Activated CD8-positive, alpha-beta memory T cell treated with anti-CD3 and anti-CD28 coated beads, Interleukin-2, amount 10 ng/mL, durations not matched to agents 7 days and 5 days (primary cell): ENCODE measurements around the gene IFITM2. TPM values are rescaled to one million over a fixed set of nuclear protein-coding genes. Genes with fewer than 3 reads are reported as not detected.
"Not testable (repeated sequence)": the region's sequence is repeated elsewhere in the genome, so short reads cannot be mapped to it uniquely, and the experiment has no call there.

Experiments used
- ATAC-seq: fragments of 150-1000 bp; cut with Tn5 transposase; one replicate; pipeline ENCODE4 v1.10.0; 2021; ENCODE audit warnings: moderate library complexity
- CTCF ChIA-PET: fragments of 350-600 bp; sonication (Branson Sonifier 250); formaldehyde crosslinking; loops from one replicate; lab custom pipeline; 2021; ENCODE audit warnings: antibody characterized with exemption; lab: Charles Lee
- DNase-seq: peaks from one replicate; pipeline ENCODE4 v3.0.0-alpha.2; 2020
- H3K27ac Mint-ChIP-seq: one replicate; pipeline ENCODE4 v1.8.0; 2021; ENCODE audit warnings: mild to moderate bottlenecking, mixed read lengths
- H3K27me3 Mint-ChIP-seq: one replicate; pipeline ENCODE4 v1.8.0; 2021; ENCODE audit warnings: mixed read lengths
- H3K36me3 Mint-ChIP-seq: one replicate; pipeline ENCODE4 v1.8.0; 2021; ENCODE audit warnings: mild to moderate bottlenecking, mixed read lengths
- H3K4me1 Mint-ChIP-seq: one replicate; pipeline ENCODE4 v1.8.0; 2021; ENCODE audit warnings: mixed read lengths
- H3K4me3 Mint-ChIP-seq: one replicate; pipeline ENCODE4 v1.8.0; 2021; ENCODE audit warnings: mild to moderate bottlenecking, moderate library complexity, mixed read lengths
- H3K9me3 Mint-ChIP-seq: one replicate; pipeline ENCODE4 v1.8.0; 2022; ENCODE audit warnings: low read depth, mixed read lengths
- total RNA-seq, 2 experiments: library from RNA; stranded (reverse); gene quantifications; one replicate each; pipeline ENCODE4 v1.2.3, GENCODE V29; 2021

The IFITM2 gene
- total RNA-seq, 2 experiments from 2014 or later = 646 to 1,401 TPM

DNA sequence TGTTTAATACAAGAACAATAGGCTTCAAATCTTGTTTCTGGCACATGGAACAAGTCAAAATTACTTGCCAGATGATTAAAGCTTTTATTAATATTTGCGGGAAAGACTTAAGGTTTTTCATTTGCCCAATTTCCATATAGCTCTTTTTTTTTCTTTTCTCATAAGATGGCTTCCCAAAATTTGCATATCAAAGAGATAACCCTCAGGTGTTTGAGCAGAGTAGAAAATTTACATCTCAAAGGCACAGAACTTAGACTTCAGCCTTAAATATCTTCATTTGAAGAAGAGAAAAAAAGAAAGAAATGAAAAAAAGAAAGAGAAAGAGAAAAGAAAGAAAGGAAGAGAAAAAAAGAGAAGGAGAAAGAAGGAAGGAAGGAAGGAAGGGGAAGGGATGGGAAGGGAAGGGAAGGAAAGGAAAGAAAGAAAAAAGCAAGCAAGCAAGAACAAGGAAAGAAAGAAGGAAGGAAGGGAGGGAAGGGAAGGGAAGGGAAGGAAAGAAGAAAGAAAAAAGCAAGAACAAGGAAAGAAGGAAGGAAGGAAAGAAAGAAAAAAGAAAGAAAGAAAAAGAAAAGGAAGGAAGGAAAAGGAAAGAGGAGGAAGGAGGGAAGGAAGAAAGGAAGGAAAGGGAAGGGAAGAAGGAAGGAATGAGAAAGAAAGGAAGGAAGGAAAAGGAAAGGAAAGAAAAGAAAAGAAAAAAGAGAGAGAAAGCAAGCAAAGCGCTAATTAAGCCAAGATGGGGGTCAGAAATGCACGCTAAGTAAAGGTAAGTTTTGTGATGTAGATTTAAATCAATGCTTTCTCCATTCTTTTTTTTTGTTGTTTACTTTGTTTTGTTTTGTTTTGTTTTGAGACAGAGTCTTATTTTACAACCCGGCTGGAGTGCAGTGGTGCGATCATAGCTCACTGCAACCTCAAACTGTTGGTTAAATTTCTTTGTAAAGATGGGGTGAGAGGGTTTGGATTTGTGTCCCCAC lies 33.2 kb downstream of the IFITM2 start:
- CTCF ChIA-PET = interaction anchor here (1.0 to 2.1 kb wide), 4 partner anchors 11 to 90 kb away, joined by 3 to 9 read pairs (median 5); no protein-coding TSS in a partner anchor
- H3K27ac Mint-ChIP-seq = no peak overlapping the region
- H3K4me1 Mint-ChIP-seq = peaks cover 12% of the 10 kb centered on the region
- DNase-seq (no peak), ATAC-seq (no peak)
- H3K27me3 Mint-ChIP-seq = peaks cover 19% of the 10 kb centered on the region
- no peak overlapping the region for H3K4me3 Mint-ChIP-seq
- no peaks in the 10 kb centered on the region for H3K9me3 Mint-ChIP-seq
- peaks cover 2% of the 10 kb centered on the region for H3K36me3 Mint-ChIP-seq

DNA sequence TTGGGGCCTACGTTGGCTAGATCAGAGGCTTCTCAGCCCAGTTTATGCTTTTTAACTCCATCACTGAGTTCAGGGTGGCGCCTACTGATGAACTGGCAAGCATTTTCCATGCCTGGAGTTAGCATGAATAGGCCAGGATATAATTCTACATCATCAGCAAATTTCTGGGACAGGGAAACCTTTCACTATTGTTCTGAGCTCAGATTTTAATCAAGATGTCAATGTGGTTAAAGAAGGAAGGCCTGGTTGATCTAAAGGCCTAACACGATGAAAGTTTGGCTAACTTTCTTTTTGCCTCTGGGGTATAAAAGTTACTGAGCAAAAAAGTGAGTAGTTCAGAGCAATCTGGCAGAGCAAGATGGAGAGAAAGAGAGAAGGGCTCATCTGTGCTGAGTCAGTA lies 34.7 kb downstream of the IFITM2 start:
- no peak overlapping the region for H3K4me3 Mint-ChIP-seq
- no peak for ATAC-seq

DNA sequence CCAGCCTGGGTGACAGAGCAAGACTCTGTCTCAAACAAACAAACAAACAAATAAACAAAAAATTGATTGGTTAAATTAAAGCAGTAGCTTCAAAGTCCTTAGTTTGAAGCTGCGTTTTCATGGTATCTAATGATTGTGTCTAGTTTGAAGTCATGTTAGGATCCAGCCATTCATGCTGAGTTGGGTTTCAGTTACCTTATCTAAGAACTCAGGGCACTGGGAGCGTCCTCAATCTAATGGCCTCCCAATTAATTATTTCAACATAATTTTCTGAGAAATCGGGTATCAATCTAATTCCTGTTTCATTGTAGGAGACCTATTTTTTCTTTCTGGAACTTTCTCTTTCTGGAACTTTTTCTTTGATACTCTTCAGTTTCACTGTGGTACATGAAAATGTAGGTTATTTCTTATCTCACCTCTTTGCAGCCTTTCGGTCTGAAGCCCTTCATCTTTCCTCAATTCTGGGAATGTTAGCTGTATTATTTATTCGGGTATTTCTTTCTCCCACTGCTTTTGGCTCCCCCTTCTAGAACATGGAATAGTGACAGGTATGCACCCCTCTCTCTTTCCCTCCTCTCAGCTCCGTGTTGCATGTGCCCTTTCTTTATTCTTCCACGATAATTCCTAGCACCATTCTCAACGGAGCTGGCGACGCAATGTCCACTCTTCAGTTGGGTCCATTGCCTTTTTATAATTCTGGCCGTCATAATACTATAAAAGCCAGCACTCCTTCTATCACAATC lies 37.4 kb downstream of the IFITM2 start:
- Mint-ChIP-seq H3K27ac (no peak overlapping the region), H3K4me1 (peaks cover 12% of the 10 kb centered on the region)

More for the DNA sequence above, 34.7 kb downstream of the IFITM2 start:
- peaks cover 21% of the 10 kb centered on the region for H3K27me3 Mint-ChIP-seq
- peaks cover 12% of the 10 kb centered on the region for H3K4me1 Mint-ChIP-seq
- H3K36me3 Mint-ChIP-seq = peaks cover 2% of the 10 kb centered on the region
- no peaks in the 10 kb centered on the region for H3K9me3 Mint-ChIP-seq
- CTCF ChIA-PET = interaction anchor here (1.4 kb wide), 1 partner anchor 41 kb away, joined by 3 read pairs; no protein-coding TSS in a partner anchor
- H3K27ac Mint-ChIP-seq = no peak overlapping the region
- DNase-seq = no peak

DNA sequence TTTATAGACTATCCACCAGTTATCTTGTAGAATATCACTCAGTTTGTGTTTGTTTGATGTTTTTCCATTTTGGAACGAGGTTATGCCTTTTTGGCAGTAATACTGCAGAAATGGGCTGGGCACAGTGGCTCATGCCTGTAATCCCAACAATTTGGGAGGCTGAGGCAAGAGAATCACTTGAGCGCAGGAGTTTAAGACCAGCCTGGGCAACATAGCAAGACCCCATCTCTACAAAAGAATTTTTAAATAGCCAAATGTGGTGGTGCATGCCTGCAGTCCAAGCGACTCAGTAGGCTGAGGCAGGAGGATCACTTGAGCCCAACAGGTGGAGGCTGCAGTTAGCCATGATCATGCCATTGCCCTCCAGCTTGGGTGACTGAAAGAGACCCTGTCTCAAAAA lies 38.9 kb downstream of the IFITM2 start:
- Mint-ChIP-seq H3K9me3 (no peaks in the 10 kb centered on the region), H3K27ac (no peak overlapping the region), H3K36me3 (peaks cover 1% of the 10 kb centered on the region), H3K4me3 (no peak overlapping the region), H3K27me3 (peaks cover 12% of the 10 kb centered on the region), H3K4me1 (peaks cover 16% of the 10 kb centered on the region)
- DNase-seq (no peak), ATAC-seq (no peak)
- CTCF ChIA-PET = interaction anchor here (0.9 to 1.4 kb wide), 3 partner anchors 9 to 96 kb away, joined by 3 to 4 read pairs (median 4); no protein-coding TSS in a partner anchor

More for the DNA sequence above, 37.4 kb downstream of the IFITM2 start:
- no peak for DNase-seq
- ATAC-seq = no peak
- CTCF ChIA-PET = interaction anchor here (1.1 to 1.3 kb wide), 3 partner anchors 9 to 17 kb away, joined by 3 read pairs; no protein-coding TSS in a partner anchor
- peaks cover 2% of the 10 kb centered on the region for H3K36me3 Mint-ChIP-seq
- H3K27me3 Mint-ChIP-seq = peaks cover 21% of the 10 kb centered on the region
- no peaks in the 10 kb centered on the region for H3K9me3 Mint-ChIP-seq
- no peak overlapping the region for H3K4me3 Mint-ChIP-seq

DNA sequence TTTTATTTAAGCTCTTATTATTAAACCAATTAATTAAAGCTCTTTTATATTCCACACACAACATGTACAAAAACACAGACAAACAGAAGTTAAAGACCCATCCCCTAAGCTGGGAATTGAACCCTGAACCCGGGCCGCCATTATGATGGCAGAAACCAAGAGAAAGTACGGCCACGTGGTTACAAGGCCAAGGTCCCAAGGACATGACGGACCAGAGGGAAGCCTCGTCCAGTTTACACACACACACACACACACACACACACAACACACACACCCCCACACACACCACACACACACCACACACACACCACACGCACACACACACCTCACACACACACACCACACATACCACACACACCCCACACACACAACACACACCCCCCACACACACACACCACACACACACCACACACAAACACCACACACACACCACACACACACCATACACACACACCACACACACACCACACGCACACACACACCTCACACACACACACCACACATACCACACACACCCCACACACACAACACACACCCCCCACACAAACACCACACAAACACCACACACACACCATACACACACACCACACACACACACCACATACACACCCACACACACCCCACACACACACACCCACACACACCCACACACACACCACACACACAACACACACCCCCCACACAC lies 41.8 kb downstream of the IFITM2 start:
- not testable (repeated sequence) for H3K27ac Mint-ChIP-seq, ATAC-seq, H3K4me3 Mint-ChIP-seq, H3K36me3 Mint-ChIP-seq, H3K9me3 Mint-ChIP-seq, DNase-seq
- Mint-ChIP-seq H3K4me1 (peaks cover 27% of the 10 kb centered on the region), H3K27me3 (peaks cover 23% of the 10 kb centered on the region)
- CTCF ChIA-PET = interaction anchor here (0.7 to 1.9 kb wide), 8 partner anchors 10 to 169 kb away, joined by 3 to 6 read pairs (median 3); no protein-coding TSS in a partner anchor

DNA sequence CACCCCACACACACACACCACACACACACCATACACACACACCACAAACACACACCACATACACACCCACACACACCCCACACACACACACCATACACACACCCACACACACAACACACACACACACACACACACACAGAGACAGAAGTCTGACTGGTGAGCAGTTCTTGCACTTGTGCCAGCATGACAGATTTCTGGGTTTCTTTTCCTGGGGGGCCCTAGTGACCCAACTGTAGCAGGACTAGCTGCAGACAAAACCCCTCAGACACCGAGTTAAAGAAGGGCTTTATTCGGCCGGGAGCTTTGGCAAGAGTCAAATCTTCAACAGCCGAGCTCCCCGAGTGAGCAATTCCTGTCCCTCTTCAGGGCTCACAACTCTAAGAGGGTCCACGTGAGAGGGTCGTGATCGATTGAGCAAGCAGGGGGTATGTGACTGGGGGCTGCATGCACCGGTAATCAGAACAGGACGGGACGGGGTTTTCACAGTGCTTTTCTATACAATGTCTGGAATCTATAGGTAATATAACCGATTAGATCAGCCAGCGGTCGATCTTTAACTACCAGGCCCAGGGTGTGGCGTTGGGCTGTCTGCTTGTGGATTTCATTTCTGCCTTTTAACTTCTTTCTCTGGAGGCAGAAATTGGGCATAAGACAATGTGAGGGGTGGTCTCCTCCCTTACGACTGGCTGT lies 42.6 kb downstream of the IFITM2 start:
- Mint-ChIP-seq H3K4me1 (peaks cover 28% of the 10 kb centered on the region), H3K27ac (peak overlapping the region; percentile 68), H3K27me3 (peaks cover 24% of the 10 kb centered on the region)
- DNase-seq, H3K36me3 Mint-ChIP-seq, H3K4me3 Mint-ChIP-seq, H3K9me3 Mint-ChIP-seq: not testable (repeated sequence)
- peak; percentile 11 for ATAC-seq
- CTCF ChIA-PET = interaction anchor here (1.2 kb wide), 1 partner anchor 168 kb away, joined by 3 read pairs; no protein-coding TSS in a partner anchor

DNA sequence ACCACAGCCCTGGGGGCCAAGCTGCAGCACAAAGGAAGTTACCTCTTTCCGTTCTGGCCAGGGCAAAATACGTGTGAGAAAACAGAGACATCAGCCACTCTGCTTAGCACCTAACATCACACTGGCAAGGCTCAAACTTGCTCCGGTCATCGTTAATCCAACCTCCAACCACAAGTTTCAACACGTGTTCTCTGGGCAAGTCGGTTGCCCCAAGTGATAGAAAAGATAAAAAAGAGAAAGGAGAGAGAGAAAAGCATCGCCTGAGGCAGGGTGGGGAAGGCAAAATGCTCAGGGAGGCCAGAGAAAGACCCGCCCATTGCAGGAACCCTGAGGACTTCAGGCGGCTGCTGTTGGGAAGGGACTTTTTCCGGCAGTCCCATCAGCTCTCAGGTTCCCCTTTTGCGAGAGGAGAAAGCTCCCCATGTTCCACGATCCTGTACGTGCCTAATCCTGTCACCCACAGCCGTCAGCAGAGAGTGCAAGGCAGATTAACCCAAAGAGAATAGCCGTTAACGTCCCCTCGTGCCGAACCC lies 43.2 kb downstream of the IFITM2 start:
- ATAC-seq = peak; percentile 31
- Mint-ChIP-seq H3K27me3 (peaks cover 25% of the 10 kb centered on the region), H3K27ac (peak overlapping the region; percentile 68), H3K36me3 (no peaks in the 10 kb centered on the region), H3K4me1 (peaks cover 32% of the 10 kb centered on the region), H3K4me3 (no peak overlapping the region), H3K9me3 (no peaks in the 10 kb centered on the region)
- CTCF ChIA-PET = no interaction called here
- no peak for DNase-seq

DNA sequence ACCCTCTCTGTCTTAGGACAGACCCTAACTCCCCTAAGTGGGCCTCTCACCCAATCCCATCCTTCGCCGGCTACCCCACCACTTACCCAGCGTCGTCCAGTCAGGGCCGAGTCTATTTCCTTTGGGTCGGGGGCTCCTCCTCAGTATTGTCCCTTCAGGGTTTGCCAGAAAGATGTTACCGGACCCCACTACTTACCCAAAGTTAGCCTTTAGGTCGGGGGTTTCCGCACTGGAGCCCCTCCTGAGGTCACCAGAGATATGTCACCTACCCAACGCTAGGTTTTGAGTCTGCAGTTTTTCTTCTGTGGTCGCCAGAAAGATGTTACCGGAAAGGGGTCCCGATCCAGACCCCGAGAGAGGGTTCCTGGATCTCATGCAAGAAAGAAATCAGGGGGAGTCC lies 43.8 kb downstream of the IFITM2 start:
- no peak for DNase-seq
- H3K9me3 Mint-ChIP-seq = no peaks in the 10 kb centered on the region
- H3K4me3 Mint-ChIP-seq = no peak overlapping the region
- H3K27ac Mint-ChIP-seq = no peak overlapping the region
- H3K27me3 Mint-ChIP-seq = peaks cover 22% of the 10 kb centered on the region
- CTCF ChIA-PET = no interaction called here
- no peak for ATAC-seq
- H3K36me3 Mint-ChIP-seq = no peaks in the 10 kb centered on the region
- peaks cover 32% of the 10 kb centered on the region for H3K4me1 Mint-ChIP-seq

DNA sequence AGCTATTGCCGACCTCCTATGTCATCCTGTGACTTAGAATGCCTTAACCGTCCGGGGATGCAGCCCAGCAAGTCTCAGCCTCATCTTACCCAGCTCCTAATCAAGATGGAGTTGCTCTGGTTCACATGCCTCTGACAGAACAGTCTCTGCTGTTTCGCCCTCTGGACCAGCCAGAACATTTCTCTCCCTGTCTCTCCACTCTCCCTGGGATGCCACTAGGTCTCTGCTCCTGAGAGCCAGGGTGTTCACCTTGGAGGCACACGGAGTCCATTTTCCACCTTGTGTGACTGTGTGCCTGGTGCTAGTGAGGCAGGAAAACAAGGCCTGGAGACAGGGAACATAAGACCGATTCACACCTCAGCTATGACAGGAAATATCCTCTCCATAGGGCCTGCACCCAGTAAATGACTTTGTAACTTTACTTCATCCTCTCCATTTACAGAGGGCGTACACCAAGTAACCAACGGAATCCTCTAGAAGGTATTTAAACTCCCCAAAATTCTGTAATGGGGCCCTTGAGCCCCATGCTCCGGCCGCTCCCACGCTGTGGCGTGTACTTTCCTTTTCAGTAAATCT lies 44.9 kb downstream of the IFITM2 start:
- no peak for DNase-seq
- Mint-ChIP-seq H3K27ac (no peak overlapping the region), H3K4me1 (peaks cover 32% of the 10 kb centered on the region), H3K36me3 (no peaks in the 10 kb centered on the region), H3K4me3 (no peak overlapping the region), H3K9me3 (no peaks in the 10 kb centered on the region), H3K27me3 (peaks cover 21% of the 10 kb centered on the region)
- CTCF ChIA-PET = interaction anchor here (0.6 kb wide), 1 partner anchor 25 kb away, joined by 3 read pairs; no protein-coding TSS in a partner anchor
- ATAC-seq = no peak

DNA sequence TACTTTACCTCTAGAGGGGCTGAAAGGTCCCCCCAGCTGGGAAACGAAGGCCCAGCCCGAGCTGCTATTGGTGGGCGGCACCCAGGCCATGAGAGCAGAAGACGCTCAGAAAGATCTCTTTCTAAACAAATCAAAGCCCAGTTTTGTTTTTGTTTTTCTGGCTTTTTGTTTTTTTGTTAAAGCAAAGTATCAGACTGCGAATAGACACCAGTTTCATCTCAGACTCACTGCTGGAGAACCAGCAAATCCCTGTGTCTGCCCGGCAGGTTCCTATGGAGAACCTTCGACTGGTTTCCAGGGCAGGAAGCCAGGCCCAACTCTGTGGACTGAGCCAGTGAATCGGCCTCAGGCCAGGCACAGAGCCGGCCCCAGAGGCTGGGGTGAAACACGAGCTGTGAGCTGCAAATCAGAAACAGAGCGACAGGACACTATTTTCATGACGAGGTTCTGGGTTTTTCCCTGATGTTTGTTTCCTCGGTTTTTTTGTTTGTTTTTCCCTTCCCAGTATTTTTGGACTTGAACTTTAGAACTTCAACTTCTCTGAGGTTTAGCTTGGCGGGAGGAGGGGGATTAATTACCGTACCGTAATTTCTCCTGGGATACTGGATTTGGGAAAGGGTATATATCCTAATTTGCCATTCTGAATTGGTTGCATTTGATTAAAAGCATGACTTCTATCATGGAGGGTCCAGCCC lies 45.7 kb downstream of the IFITM2 start:
- CTCF ChIA-PET = interaction anchor here (3.5 kb wide), 1 partner anchor 37 kb away, joined by 17 read pairs; no protein-coding TSS in a partner anchor
- Mint-ChIP-seq H3K27ac (no peak overlapping the region), H3K4me3 (no peak overlapping the region), H3K4me1 (peaks cover 32% of the 10 kb centered on the region), H3K9me3 (no peaks in the 10 kb centered on the region), H3K36me3 (no peaks in the 10 kb centered on the region), H3K27me3 (peaks cover 21% of the 10 kb centered on the region)
- no peak for DNase-seq
- ATAC-seq = no peak
